ENCODE results near the gene AKAP11.

GRCh38 chr13:42369071-42369797, 97.3 kb downstream of the AKAP11 start:
- TF ChIP-seq CTCF (IDR thresholded peaks at IDR 0.05) (no peak), EP300 (IDR thresholded peaks at IDR 0.05) (no peak), POLR2A (IDR thresholded peaks at IDR 0.05) (no peak)
